NT2/D1 (cell line): ENCODE data around the gene KRT14.

Source experiments
- DNase-seq: peaks from one replicate; pipeline ENCODE4 v3.0.0-alpha.2; 2011; ENCODE audit warnings: low read depth, low spot score
- H3K27me3 ChIP-seq: 2 replicates; pipeline ENCODE4 v1.6.0; 2011; ENCODE audit warnings: mild to moderate bottlenecking; ENCODE audit not compliant: insufficient read length, insufficient read depth
- H3K36me3 ChIP-seq: 2 replicates; pipeline ENCODE4 v1.6.1; 2011; ENCODE audit warnings: mild to moderate bottlenecking, low read length, mixed read lengths; ENCODE audit not compliant: insufficient read depth, insufficient read length
- H3K4me1 ChIP-seq: 2 replicates; pipeline ENCODE4 v1.5.1; 2011; ENCODE audit not compliant: insufficient read depth, insufficient read length
- H3K4me3 ChIP-seq: 2 replicates; pipeline ENCODE4 v1.5.1; 2011; ENCODE audit warnings: low read depth; ENCODE audit not compliant: insufficient read length
- H3K9ac ChIP-seq: 2 replicates; pipeline ENCODE4 v1.6.0; 2011; ENCODE audit warnings: low read depth; ENCODE audit not compliant: insufficient read length
- H3K9me3 ChIP-seq: 2 replicates; pipeline ENCODE4 v1.5.1; 2011; ENCODE audit warnings: mild to moderate bottlenecking, low read length; ENCODE audit not compliant: insufficient read depth
- SUZ12 ChIP-seq: IDR thresholded peaks from 2 replicates; pipeline ENCODE4 v1.6.1; 2011; ENCODE audit not compliant: insufficient read length, insufficient read depth; ENCODE audit errors: extremely low read depth
- YY1 ChIP-seq: IDR thresholded peaks from 2 replicates; pipeline ENCODE4 v1.6.1; 2011; ENCODE audit not compliant: insufficient read length, insufficient read depth
- ZNF274 ChIP-seq: IDR thresholded peaks from 2 replicates; pipeline ENCODE4 v1.6.1; 2011; ENCODE audit warnings: mild to moderate bottlenecking, low read depth, low read length

The KRT14 gene

GRCh38 chr17:41600318-41600717 is 13.6 kb upstream of the KRT14 start:
- Histone ChIP-seq H3K9me3 (no peaks in the 10 kb centered on the region), H3K9ac (no peak overlapping the region), H3K4me1 (peaks cover 6% of the 10 kb centered on the region), H3K4me3 (no peak overlapping the region), H3K27me3 (no peaks in the 10 kb centered on the region), H3K36me3 (no peaks in the 10 kb centered on the region)
- TF ChIP-seq YY1 (no peak), ZNF274 (no peak), SUZ12 (no peak)
- no peak for DNase-seq

DNA sequence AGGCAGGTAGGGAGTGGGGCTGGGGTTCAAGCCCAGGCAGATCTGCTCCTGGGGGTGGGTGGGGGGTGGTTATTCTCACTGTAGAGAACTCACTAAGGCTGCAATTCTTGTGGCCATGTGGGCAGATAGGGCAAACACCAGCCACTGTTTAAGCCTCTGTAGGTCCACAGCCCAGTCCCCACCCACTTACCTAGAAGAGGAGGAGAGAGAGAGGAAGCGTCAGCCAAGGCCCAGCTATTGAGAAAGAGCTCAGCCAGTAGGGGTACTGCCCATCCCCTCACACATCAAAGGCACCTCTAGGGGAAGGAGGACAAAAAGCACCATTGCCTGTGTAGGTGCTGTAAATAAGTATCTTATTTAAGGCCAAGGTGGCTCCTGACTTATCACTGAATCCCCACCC is 13.0 kb upstream of the KRT14 start:
- Histone ChIP-seq H3K36me3 (no peaks in the 10 kb centered on the region), H3K9me3 (no peaks in the 10 kb centered on the region), H3K27me3 (no peaks in the 10 kb centered on the region), H3K4me3 (no peak overlapping the region), H3K4me1 (peaks cover 6% of the 10 kb centered on the region), H3K9ac (no peak overlapping the region)
- no peak for DNase-seq
- TF ChIP-seq SUZ12 (no peak), ZNF274 (no peak), YY1 (no peak)

- Histone ChIP-seq H3K4me1 (peaks cover 6% of the 10 kb centered on the region), H3K36me3 (no peaks in the 10 kb centered on the region), H3K9ac (no peak overlapping the region), H3K4me3 (no peak overlapping the region), H3K27me3 (no peaks in the 10 kb centered on the region), H3K9me3 (no peaks in the 10 kb centered on the region)
- no peak for TF ChIP-seq ZNF274
- TF ChIP-seq YY1: no peak
- no peak for TF ChIP-seq SUZ12
- DNase-seq: no peak
These were observed 8.9 kb upstream of the KRT14 start for GRCh38 chr17:41595585-41595984.

GRCh38 chr17:41594363-41594915 is 7.7 kb upstream of the KRT14 start:
- no peaks in the 10 kb centered on the region for H3K27me3 ChIP-seq
- DNase-seq: no peak

GRCh38 chr17:41593306-41593981 is 6.7 kb upstream of the KRT14 start:
- H3K27me3 ChIP-seq: no peaks in the 10 kb centered on the region
- H3K9me3 ChIP-seq: no peaks in the 10 kb centered on the region
- DNase-seq: no peak
- TF ChIP-seq SUZ12 (no peak), ZNF274 (no peak), YY1 (no peak)
- H3K36me3 ChIP-seq: no peaks in the 10 kb centered on the region
- H3K4me1 ChIP-seq: peaks cover 2% of the 10 kb centered on the region
- no peak overlapping the region for H3K4me3 ChIP-seq
- no peak overlapping the region for H3K9ac ChIP-seq

More at GRCh38 chr17:41594363-41594915, 7.7 kb upstream of the KRT14 start:
- no peak overlapping the region for H3K4me3 ChIP-seq
- no peaks in the 10 kb centered on the region for H3K36me3 ChIP-seq
- no peaks in the 10 kb centered on the region for H3K9me3 ChIP-seq
- H3K9ac ChIP-seq: no peak overlapping the region
- TF ChIP-seq ZNF274 (no peak), YY1 (no peak), SUZ12 (no peak)
- peaks cover 2% of the 10 kb centered on the region for H3K4me1 ChIP-seq

DNA sequence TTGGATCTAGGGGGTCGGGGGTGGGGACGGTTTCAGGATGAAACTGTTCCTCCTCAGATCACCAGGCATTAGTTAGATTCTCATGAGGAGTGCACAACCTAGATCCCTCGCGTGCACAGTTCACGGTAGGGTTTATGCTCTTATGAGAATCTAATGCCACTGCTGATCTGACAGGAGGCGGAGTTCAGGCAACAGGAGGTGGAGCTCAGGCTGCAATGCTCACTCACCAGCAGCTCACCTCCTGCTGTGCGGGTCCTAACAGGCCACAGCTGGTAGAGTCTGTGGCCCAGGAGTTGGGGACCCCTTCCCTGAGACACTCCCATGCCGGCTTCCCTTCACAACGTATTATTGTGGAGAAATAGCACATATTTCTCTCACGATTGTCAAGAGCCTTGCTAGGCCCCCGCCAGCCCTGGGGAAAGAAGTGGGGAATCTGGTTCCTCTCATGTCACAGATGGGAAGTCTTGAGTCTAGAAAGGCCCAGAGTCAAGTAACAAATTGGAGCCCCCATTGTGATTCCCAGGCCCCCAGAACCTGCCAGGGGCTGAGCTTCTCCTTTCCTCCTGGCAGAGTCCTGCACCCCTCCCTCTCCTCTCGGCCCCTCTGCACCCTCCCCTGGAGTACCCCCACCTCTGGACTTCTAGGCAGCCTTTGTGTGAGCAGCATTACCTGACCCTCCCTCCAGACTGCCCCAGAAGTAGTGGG is 6.1 kb upstream of the KRT14 start:
- Histone ChIP-seq H3K36me3 (no peaks in the 10 kb centered on the region), H3K4me3 (no peak overlapping the region), H3K27me3 (no peaks in the 10 kb centered on the region), H3K9me3 (no peaks in the 10 kb centered on the region), H3K9ac (no peak overlapping the region), H3K4me1 (peaks cover 2% of the 10 kb centered on the region)
- no peak for DNase-seq
- TF ChIP-seq ZNF274 (no peak), SUZ12 (no peak), YY1 (no peak)

DNA sequence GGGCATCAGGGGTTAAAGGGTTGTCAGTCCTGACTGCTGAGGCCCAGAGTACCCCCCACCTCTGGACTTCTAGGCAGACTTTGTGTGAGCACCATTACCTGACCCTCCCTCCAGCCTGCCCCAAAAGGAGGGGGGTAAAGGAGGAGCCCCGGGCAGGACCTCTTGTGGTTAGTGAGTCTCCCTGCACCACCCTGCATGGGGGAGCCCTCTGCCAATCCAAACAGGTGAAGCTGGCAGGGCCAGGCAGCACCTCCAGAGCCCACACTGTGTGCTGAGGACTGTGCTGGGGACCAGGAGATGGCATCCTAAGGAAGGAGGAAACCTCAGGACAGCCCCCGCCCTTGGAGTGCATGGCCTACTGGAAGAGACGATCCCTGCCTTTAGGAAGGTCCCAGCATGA is 2.6 kb upstream of the KRT14 start:
- Histone ChIP-seq H3K9ac (no peak overlapping the region), H3K4me3 (no peak overlapping the region), H3K27me3 (no peaks in the 10 kb centered on the region), H3K4me1 (no peaks in the 10 kb centered on the region), H3K36me3 (no peaks in the 10 kb centered on the region), H3K9me3 (no peaks in the 10 kb centered on the region)
- no peak for TF ChIP-seq ZNF274
- no peak for TF ChIP-seq YY1
- TF ChIP-seq SUZ12: no peak
- DNase-seq: no peak
